ENCODE results near the gene DCD.

The DCD gene

DNA sequence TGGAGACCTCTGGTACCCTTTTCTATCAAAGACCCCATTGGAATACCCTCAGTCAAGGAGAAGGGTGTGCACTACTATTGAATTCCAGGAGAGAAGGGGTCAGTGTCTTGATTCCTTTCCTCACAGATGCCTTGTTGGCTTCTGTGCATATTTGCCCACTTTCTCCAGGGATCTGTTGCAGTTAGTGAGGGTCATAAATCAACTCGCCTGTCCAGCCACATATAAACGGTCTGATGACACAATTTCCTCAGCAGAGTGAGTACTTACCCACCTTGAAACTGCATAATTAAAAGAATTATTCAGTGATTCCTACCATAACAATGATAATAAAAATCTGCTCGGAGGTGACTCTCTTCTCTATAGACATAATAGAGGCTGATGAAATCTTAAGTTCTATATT, 13.9 kb upstream of the DCD start:
- H3K27ac ChIP-seq: no peak overlapping the region
- TF ChIP-seq CTCF (conservative IDR thresholded peaks at IDR 0.05): no peak

DNA sequence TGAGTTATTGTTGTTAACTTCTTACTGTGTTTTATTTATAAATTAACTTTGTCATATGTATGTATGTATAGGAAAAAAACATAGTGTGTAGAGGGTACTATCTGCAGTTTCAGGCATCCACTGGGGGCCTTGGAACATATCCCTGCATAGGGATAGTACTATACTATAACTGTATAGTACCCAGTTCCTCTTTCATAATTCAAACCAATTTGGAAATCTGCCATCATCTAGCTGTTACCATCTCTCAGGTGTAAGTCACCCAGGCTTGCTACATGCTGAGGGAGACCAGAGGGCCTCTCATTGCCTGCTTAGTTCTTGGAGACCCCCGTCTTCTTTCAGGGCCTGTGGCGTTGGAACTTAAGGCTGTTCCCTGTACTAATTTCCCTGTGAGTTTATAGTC, 12.9 kb upstream of the DCD start:
- no peak for TF ChIP-seq CTCF (conservative IDR thresholded peaks at IDR 0.05)
- no peak overlapping the region for H3K27ac ChIP-seq

DNA sequence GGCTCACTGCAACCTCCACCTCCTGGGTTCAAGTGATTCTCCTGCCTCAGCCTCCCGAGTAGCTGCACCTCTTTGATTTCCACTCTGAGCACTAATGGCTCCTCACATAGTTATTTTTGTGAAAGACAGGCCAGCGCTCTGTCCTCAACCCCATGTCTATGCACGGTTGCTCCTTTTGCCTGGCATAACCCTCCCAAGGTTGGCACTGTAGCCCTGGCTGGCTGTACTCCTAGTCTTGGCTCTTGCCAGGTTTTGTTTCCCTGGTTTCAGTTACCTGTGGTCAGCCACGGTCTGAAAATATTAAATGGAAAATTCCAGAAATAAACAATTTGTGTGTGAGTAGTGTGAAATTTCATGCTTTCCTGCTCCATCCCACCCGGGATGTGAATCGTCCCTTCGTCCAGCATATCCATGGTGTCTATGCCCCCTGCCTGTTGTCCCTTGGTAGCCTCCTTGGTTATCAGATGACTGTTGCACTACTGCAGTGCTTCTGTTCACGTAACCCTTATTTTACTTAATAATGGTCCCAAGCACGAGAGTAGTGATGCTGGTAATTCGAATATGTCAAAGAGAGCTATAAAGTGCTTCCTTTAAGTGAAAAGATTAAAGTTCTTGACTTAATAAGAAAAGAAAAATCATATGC, 12.3 kb upstream of the DCD start:
- TF ChIP-seq CTCF (conservative IDR thresholded peaks at IDR 0.05): no peak
- H3K27ac ChIP-seq: no peak overlapping the region

DNA sequence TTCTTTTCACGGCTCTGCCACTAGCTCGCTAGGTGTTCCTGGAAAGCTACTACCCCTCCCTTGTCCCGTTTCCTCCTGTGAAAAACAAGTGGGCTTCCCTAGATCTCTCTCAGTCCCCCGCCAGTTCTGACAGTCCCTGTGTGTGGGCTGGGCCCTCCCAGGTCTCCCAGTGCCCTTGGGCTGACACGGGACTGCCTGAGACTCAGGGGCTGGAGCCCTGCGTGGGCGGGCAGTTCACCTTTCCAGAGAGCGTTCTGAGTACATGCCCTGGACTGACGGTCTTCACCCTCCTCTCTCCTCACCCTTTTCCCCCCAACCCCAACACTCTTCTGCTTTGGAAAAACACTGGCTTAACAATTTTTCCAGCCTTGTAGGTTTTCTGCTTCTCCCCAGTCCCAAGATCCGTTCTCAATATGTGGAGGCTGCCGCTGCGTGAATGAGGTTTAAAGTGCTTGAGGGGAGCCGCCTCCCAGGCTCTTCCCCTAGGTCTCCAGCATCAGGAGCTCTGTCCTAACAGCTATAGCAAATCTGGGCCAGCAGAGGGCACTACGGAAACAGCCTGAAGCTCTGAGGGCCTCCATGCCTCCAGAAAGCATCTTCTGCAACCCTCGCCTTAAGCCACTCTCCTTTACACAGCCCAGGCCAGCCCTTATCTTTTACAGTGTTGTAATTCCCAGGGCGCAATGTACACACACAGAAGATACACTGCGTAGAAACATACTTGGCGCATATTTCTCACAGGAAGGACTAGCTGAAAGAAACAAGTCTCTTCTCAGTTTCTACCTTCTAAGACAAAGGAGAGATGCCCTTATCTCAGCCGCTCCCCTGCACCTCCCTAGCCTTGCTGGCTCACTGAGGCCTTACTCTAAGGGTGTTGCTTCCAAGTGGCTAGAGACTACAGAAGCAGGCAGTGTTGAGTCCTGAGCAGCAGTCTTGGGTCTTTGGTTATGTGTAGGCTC, 10.4 kb upstream of the DCD start:
- H3K27ac ChIP-seq: no peak overlapping the region

DNA sequence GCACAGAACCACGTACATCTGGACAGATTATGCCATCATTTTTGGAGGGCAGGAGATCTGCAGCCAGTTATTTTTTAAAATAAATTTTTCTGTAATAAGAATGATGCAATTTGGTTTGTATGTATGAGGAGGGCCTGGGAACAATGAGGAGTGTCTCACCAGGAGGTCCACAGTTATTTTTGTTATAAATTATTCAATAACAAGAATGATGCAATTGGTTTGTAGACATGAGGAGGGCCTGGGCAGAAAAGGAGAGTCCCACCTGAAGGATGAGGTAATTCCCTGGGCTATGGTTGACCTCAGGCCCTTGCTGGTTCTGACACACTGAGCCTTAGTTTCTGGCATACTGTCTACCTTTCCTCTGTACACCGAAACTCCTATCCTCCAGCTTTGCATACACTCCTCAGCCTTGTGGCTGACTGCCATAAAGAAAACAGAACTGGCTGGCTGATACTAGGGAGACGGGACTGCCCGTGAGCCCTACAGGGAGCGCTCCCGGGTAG, 9.0 kb upstream of the DCD start:
- H3K27ac ChIP-seq: no peak overlapping the region
- TF ChIP-seq CTCF (conservative IDR thresholded peaks at IDR 0.05): no peak

More for the DNA sequence above, 10.4 kb upstream of the DCD start:
- TF ChIP-seq CTCF (conservative IDR thresholded peaks at IDR 0.05): peak; percentile 61

DNA sequence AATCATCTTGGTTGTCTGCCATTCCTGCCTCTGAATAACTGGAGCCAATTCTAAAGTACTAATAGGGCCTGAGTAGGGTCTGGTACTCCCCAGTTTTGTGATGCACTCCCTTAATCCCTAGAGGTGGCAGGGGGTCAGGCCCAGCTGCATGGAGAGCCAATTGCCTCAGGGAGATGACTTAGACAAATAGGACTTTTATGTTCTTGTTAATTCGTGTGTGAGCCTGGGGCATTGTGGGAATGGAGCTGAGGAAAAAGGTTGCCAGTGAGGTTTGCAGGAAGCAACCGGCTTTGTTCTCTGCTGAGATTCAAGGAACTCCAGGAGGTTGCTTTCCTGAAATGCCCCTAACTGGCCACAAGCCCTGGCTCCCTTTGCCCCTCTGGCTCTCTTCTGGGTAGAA, 6.8 kb upstream of the DCD start:
- no peak overlapping the region for H3K27ac ChIP-seq
- TF ChIP-seq CTCF (conservative IDR thresholded peaks at IDR 0.05): no peak

DNA sequence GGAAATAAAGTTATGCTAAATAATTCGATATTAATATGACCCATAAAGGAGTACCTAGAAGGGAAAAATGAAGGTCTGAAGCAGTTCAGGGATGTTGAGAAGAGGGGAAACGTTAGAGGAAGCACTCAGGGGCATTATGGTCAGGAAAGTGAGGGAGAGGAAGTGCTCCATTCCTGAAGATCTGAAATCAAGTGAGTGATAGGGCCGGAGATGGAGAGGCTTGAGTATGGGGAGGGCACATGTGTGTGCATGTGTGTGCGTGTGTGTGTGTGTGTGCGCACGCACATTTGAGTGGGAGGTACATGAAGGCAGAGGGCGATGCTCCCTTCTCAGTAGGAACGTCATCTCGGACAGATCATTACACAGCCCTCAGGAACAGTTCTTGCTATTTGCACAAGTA, 4.9 kb upstream of the DCD start:
- H3K27ac ChIP-seq: no peak overlapping the region
- no peak for TF ChIP-seq CTCF (conservative IDR thresholded peaks at IDR 0.05)
